Hepatocyte (in vitro differentiated cells): ENCODE results near the gene PLD1. TPM values are rescaled to one million over a fixed set of nuclear protein-coding genes. Genes with fewer than 3 reads are reported as not detected.

Experiments used
- DNase-seq: peaks from one replicate; pipeline ENCODE4 v3.0.0-alpha.2; 2016; ENCODE audit warnings: low spot score
- H2AFZ ChIP-seq: fragments of 200-600 bp; sonication (generic); 2 replicates; pipeline ENCODE4 v1.6.0; 2016; ENCODE audit warnings: antibody characterized with exemption, mild to moderate bottlenecking
- H3K27ac ChIP-seq: fragments of 200-600 bp; sonication (generic); 2 replicates; pipeline ENCODE4 v1.5.1; 2016; ENCODE audit warnings: mild to moderate bottlenecking
- H3K27me3 ChIP-seq: fragments of 200-600 bp; sonication (generic); 2 replicates; pipeline ENCODE4 v1.6.1; 2016
- H3K36me3 ChIP-seq: fragments of 200-600 bp; sonication (generic); replicated peaks from 2 replicates; pipeline ENCODE4 v1.5.1; 2016; ENCODE audit warnings: low read depth; ENCODE audit not compliant: insufficient read depth
- H3K4me1 ChIP-seq: fragments of 200-600 bp; sonication (generic); 2 replicates; pipeline ENCODE4 v1.5.1; 2016; ENCODE audit warnings: mild to moderate bottlenecking, moderate library complexity; ENCODE audit not compliant: insufficient read depth
- H3K4me2 ChIP-seq: fragments of 200-600 bp; sonication (generic); 2 replicates; pipeline ENCODE4 v1.6.0; 2016
- H3K4me3 ChIP-seq: fragments of 200-600 bp; sonication (generic); 2 replicates; pipeline ENCODE4 v1.5.1; 2016; ENCODE audit warnings: mild to moderate bottlenecking
- H3K79me2 ChIP-seq: fragments of 200-600 bp; sonication (generic); 2 replicates; pipeline ENCODE4 v1.6.0; 2017; ENCODE audit warnings: mild to moderate bottlenecking
- H3K9me2 ChIP-seq: fragments of 200-600 bp; sonication (generic); replicated peaks from 2 replicates; pipeline ENCODE4 v1.6.0; 2017; ENCODE audit warnings: mild to moderate bottlenecking; ENCODE audit not compliant: insufficient read depth
- H3K9me3 ChIP-seq: fragments of 200-600 bp; sonication (generic); 2 replicates; pipeline ENCODE4 v1.5.1; 2016; ENCODE audit warnings: low read depth, mild to moderate bottlenecking
- H4K20me1 ChIP-seq: fragments of 200-600 bp; sonication (generic); 2 replicates; pipeline ENCODE4 v1.6.0; 2016; ENCODE audit warnings: mild to moderate bottlenecking; ENCODE audit not compliant: insufficient read depth, poor library complexity, severe bottlenecking
- CTCF ChIP-seq: fragments of 200-600 bp; sonication (generic); IDR thresholded peaks from 2 replicates; pipeline ENCODE4 v1.5.1; 2016; ENCODE audit warnings: antibody characterized with exemption, mild to moderate bottlenecking; ENCODE audit not compliant: poor library complexity
- EZH2 ChIP-seq: fragments of 200-600 bp; sonication (generic); IDR thresholded peaks from 2 replicates; pipeline ENCODE4 v1.6.1; 2016; ENCODE audit warnings: antibody characterized with exemption, mild to moderate bottlenecking, borderline replicate concordance
- EZH2phosphoT487 ChIP-seq: fragments of 200-600 bp; sonication (generic); IDR thresholded peaks from one replicate; pipeline ENCODE4 v1.6.1; 2018; ENCODE audit warnings: antibody characterized with exemption, mild to moderate bottlenecking, low read depth, moderate library complexity; ENCODE audit not compliant: unreplicated experiment, severe bottlenecking
- WGBS: methylation state at CpG from one replicate; pipeline ENCODE4 v1.1.6; 2016; ENCODE audit warnings: low lambda C conversion rate; ENCODE audit errors: missing lambda C conversion rate; 5-methylcytosine and 5-hydroxymethylcytosine counted together
- polyA plus RNA-seq: library from polyadenylated mRNA; unstranded; fragments of >200 nt; fragmentation: Nextera tagmentation; extraction: Ambion mirVana; gene quantifications from 2 replicates; pipeline ENCODE4 v1.2.1, GENCODE V29; 2016
- total RNA-seq: library from RNA; depleted of rRNA; stranded (reverse); fragments of >200 nt; gene quantifications from 2 replicates; pipeline ENCODE4 v1.2.3, GENCODE V29; 2014

PLD1 gene
- total and polyA plus RNA-seq, 2 experiments from 2014 or later: 29.4 to 71.1 TPM

GRCh38 chr3:171602072-171602471, 208.2 kb downstream of the PLD1 start:
- no peaks in the 10 kb centered on the region for H3K36me3 ChIP-seq
- no peaks in the 10 kb centered on the region for H3K4me1 ChIP-seq
- no peaks in the 10 kb centered on the region for H4K20me1 ChIP-seq
- DNase-seq: no peak
- H3K79me2 ChIP-seq: no peaks in the 10 kb centered on the region
- no peak overlapping the region for H3K27ac ChIP-seq
- TF ChIP-seq CTCF (no peak), EZH2 (no peak), EZH2phosphoT487 (no peak)
- no peak overlapping the region for H2AFZ ChIP-seq
- no peaks in the 10 kb centered on the region for H3K9me2 ChIP-seq
- no peaks in the 10 kb centered on the region for H3K27me3 ChIP-seq
- H3K9me3 ChIP-seq: no peaks in the 10 kb centered on the region
- 97% methylated on average over 4 of the region's 4 CpGs for WGBS
- H3K4me2 ChIP-seq: no peak overlapping the region
- H3K4me3 ChIP-seq: no peak overlapping the region

GRCh38 chr3:171600030-171600429, 210.3 kb downstream of the PLD1 start:
- DNase-seq: no peak
- H3K4me2 ChIP-seq: no peak overlapping the region
- 81% methylated on average over 6 of the region's 6 CpGs for WGBS
- H3K79me2 ChIP-seq: no peaks in the 10 kb centered on the region
- no peaks in the 10 kb centered on the region for H3K4me1 ChIP-seq
- H2AFZ ChIP-seq: no peak overlapping the region
- H4K20me1 ChIP-seq: no peaks in the 10 kb centered on the region
- H3K4me3 ChIP-seq: no peak overlapping the region
- H3K9me2 ChIP-seq: no peaks in the 10 kb centered on the region
- no peaks in the 10 kb centered on the region for H3K36me3 ChIP-seq
- no peaks in the 10 kb centered on the region for H3K9me3 ChIP-seq
- no peaks in the 10 kb centered on the region for H3K27me3 ChIP-seq
- no peak for TF ChIP-seq CTCF
- TF ChIP-seq EZH2phosphoT487: no peak
- TF ChIP-seq EZH2: no peak
- no peak overlapping the region for H3K27ac ChIP-seq

- Histone ChIP-seq H3K4me2 (no peak overlapping the region), H3K36me3 (no peaks in the 10 kb centered on the region), H3K9me2 (no peaks in the 10 kb centered on the region), H3K79me2 (no peaks in the 10 kb centered on the region), H3K4me3 (no peak overlapping the region), H4K20me1 (no peaks in the 10 kb centered on the region), H3K9me3 (no peaks in the 10 kb centered on the region), H3K27me3 (no peaks in the 10 kb centered on the region), H2AFZ (no peak overlapping the region), H3K4me1 (no peaks in the 10 kb centered on the region), H3K27ac (no peak overlapping the region)
- DNase-seq: no peak
- WGBS: 93% methylated on average over 3 of the region's 3 CpGs
- no peak for TF ChIP-seq EZH2
- TF ChIP-seq CTCF: no peak
- TF ChIP-seq EZH2phosphoT487: no peak
These were observed 211.3 kb downstream of the PLD1 start for GRCh38 chr3:171598990-171599389.

GRCh38 chr3:171592786-171593185, 217.5 kb downstream of the PLD1 start:
- no peak overlapping the region for H3K4me3 ChIP-seq
- no peak overlapping the region for H3K4me2 ChIP-seq
- no peaks in the 10 kb centered on the region for H3K79me2 ChIP-seq
- H3K4me1 ChIP-seq: no peaks in the 10 kb centered on the region
- H3K27ac ChIP-seq: no peak overlapping the region
- H3K36me3 ChIP-seq: no peaks in the 10 kb centered on the region
- no peaks in the 10 kb centered on the region for H4K20me1 ChIP-seq
- DNase-seq: no peak
- no peaks in the 10 kb centered on the region for H3K9me2 ChIP-seq
- TF ChIP-seq EZH2phosphoT487 (no peak), CTCF (no peak), EZH2 (no peak)
- H2AFZ ChIP-seq: no peak overlapping the region
- H3K27me3 ChIP-seq: no peaks in the 10 kb centered on the region
- H3K9me3 ChIP-seq: no peaks in the 10 kb centered on the region
